SJSA1 (cell line): ENCODE data around the gene ZFHX3. TPM values are rescaled to one million over a fixed set of nuclear protein-coding genes. Genes with fewer than 3 reads are reported as not detected.

Source experiments
- DNase-seq, 2 experiments: peaks; one replicate each; pipeline ENCODE4 v3.0.0-alpha.2; 2015 to 2020; ENCODE audit warnings: low spot score in 2 of 2, low read depth in 1 of 2
- H3K27ac ChIP-seq: fragments of 250-450 bp; sonication (Bioruptor Pico); 2 replicates; pipeline ENCODE4 v1.5.1; 2020; ENCODE audit warnings: mild to moderate bottlenecking, moderate library complexity
- H3K27me3 ChIP-seq: fragments of 250-450 bp; sonication (Bioruptor Pico); replicated peaks from 2 replicates; pipeline ENCODE4 v1.5.1; 2020; ENCODE audit warnings: mild to moderate bottlenecking, moderate library complexity
- H3K36me3 ChIP-seq: fragments of 250-450 bp; sonication (Bioruptor Pico); 2 replicates; pipeline ENCODE4 v1.5.1; 2020; ENCODE audit warnings: mild to moderate bottlenecking
- H3K4me1 ChIP-seq: fragments of 250-450 bp; sonication (Bioruptor Pico); replicated peaks from 2 replicates; pipeline ENCODE4 v1.6.1; 2021; ENCODE audit warnings: mild to moderate bottlenecking
- H3K4me3 ChIP-seq: fragments of 250-450 bp; sonication (Bioruptor Pico); 2 replicates; pipeline ENCODE4 v1.5.1; 2020; ENCODE audit warnings: mild to moderate bottlenecking
- H3K9me3 ChIP-seq: fragments of 250-450 bp; sonication (Bioruptor Pico); replicated peaks from 2 replicates; pipeline ENCODE4 v1.5.1; 2020; ENCODE audit warnings: mild to moderate bottlenecking
- total RNA-seq: library from RNA; depleted of rRNA; stranded (reverse); fragments of >200 nt; shearing (Covaris generic); gene quantifications from 2 replicates; pipeline ENCODE4 v1.2.3, GENCODE V29; 2014

Gene ZFHX3
- total RNA-seq, 1 experiment from 2014 or later, result 2.3 TPM

- H3K4me1 ChIP-seq, result no peaks in the 10 kb centered on the region
- H3K4me3 ChIP-seq, result no peak overlapping the region
- no peaks in the 10 kb centered on the region for H3K36me3 ChIP-seq
- H3K27ac ChIP-seq, result no peak overlapping the region
- H3K9me3 ChIP-seq, result no peaks in the 10 kb centered on the region; the same call in 1 of the 2 replicates
- no peaks in the 10 kb centered on the region for H3K27me3 ChIP-seq
- DNase-seq, result no peak
Measured at GRCh38 chr16:72898216-72898825, 149.6 kb downstream of the ZFHX3 start.

GRCh38 chr16:72897707-72898106, 150.2 kb downstream of the ZFHX3 start:
- H3K4me1 ChIP-seq, result no peaks in the 10 kb centered on the region
- no peak overlapping the region for H3K4me3 ChIP-seq
- no peaks in the 10 kb centered on the region; the same call in 1 of the 2 replicates for H3K9me3 ChIP-seq
- no peak overlapping the region for H3K27ac ChIP-seq
- DNase-seq, result no peak
- H3K36me3 ChIP-seq, result no peaks in the 10 kb centered on the region
- no peaks in the 10 kb centered on the region for H3K27me3 ChIP-seq

- H3K4me1 ChIP-seq, result no peaks in the 10 kb centered on the region
- no peaks in the 10 kb centered on the region; the same call in 1 of the 2 replicates for H3K9me3 ChIP-seq
- H3K36me3 ChIP-seq, result no peaks in the 10 kb centered on the region
- no peak for DNase-seq
- H3K4me3 ChIP-seq, result no peak overlapping the region
- H3K27ac ChIP-seq, result no peak overlapping the region
- H3K27me3 ChIP-seq, result no peaks in the 10 kb centered on the region
Measured at GRCh38 chr16:72896485-72897118, 151.3 kb downstream of the ZFHX3 start.

GRCh38 chr16:72895951-72896350, 152.0 kb downstream of the ZFHX3 start:
- H3K9me3 ChIP-seq, result no peaks in the 10 kb centered on the region; the same call in 1 of the 2 replicates
- no peaks in the 10 kb centered on the region for H3K36me3 ChIP-seq
- no peak overlapping the region for H3K4me3 ChIP-seq
- H3K27me3 ChIP-seq, result no peaks in the 10 kb centered on the region
- H3K27ac ChIP-seq, result no peak overlapping the region
- no peak for DNase-seq
- no peaks in the 10 kb centered on the region for H3K4me1 ChIP-seq

- Histone ChIP-seq H3K4me1 (no peaks in the 10 kb centered on the region), H3K9me3 (no peaks in the 10 kb centered on the region; the same call in 1 of the 2 replicates), H3K36me3 (peaks cover 5% of the 10 kb centered on the region; the same call in 1 of the 2 replicates), H3K27ac (no peak overlapping the region), H3K4me3 (no peak overlapping the region), H3K27me3 (no peaks in the 10 kb centered on the region)
- DNase-seq, result no peak
Measured at GRCh38 chr16:72894293-72895151, 153.4 kb downstream of the ZFHX3 start.

- H3K9me3 ChIP-seq, result no peaks in the 10 kb centered on the region
- no peaks in the 10 kb centered on the region for H3K27me3 ChIP-seq
- H3K4me3 ChIP-seq, result no peak overlapping the region
- no peak for DNase-seq
- H3K4me1 ChIP-seq, result no peaks in the 10 kb centered on the region
- peaks cover 19% of the 10 kb centered on the region for H3K36me3 ChIP-seq
- H3K27ac ChIP-seq, result no peak overlapping the region
Measured at GRCh38 chr16:72891291-72892227, 156.4 kb downstream of the ZFHX3 start.

- no peak overlapping the region for H3K27ac ChIP-seq
- H3K4me1 ChIP-seq, result no peaks in the 10 kb centered on the region
- H3K9me3 ChIP-seq, result no peaks in the 10 kb centered on the region
- peaks cover 22% of the 10 kb centered on the region for H3K36me3 ChIP-seq
- no peaks in the 10 kb centered on the region for H3K27me3 ChIP-seq
- no peak overlapping the region for H3K4me3 ChIP-seq
- no peak for DNase-seq
Measured at GRCh38 chr16:72890587-72890986, 157.3 kb downstream of the ZFHX3 start.

GRCh38 chr16:72889616-72890582, 158.0 kb downstream of the ZFHX3 start:
- DNase-seq, result no peak
- H3K27ac ChIP-seq, result no peak overlapping the region
- H3K36me3 ChIP-seq, result peaks cover 23% of the 10 kb centered on the region
- H3K9me3 ChIP-seq, result no peaks in the 10 kb centered on the region
- H3K27me3 ChIP-seq, result no peaks in the 10 kb centered on the region
- H3K4me1 ChIP-seq, result no peaks in the 10 kb centered on the region
- H3K4me3 ChIP-seq, result no peak overlapping the region

GRCh38 chr16:72887537-72887936, 160.4 kb downstream of the ZFHX3 start:
- no peaks in the 10 kb centered on the region for H3K9me3 ChIP-seq
- H3K4me3 ChIP-seq, result no peak overlapping the region
- H3K27me3 ChIP-seq, result no peaks in the 10 kb centered on the region
- no peaks in the 10 kb centered on the region for H3K4me1 ChIP-seq
- DNase-seq, result no peak
- H3K36me3 ChIP-seq, result peaks cover 23% of the 10 kb centered on the region
- no peak overlapping the region for H3K27ac ChIP-seq

- Histone ChIP-seq H3K36me3 (peaks cover 23% of the 10 kb centered on the region), H3K4me1 (no peaks in the 10 kb centered on the region), H3K27me3 (no peaks in the 10 kb centered on the region), H3K27ac (no peak overlapping the region), H3K4me3 (no peak overlapping the region), H3K9me3 (no peaks in the 10 kb centered on the region)
- no peak for DNase-seq
Measured at GRCh38 chr16:72886346-72886974, 161.5 kb downstream of the ZFHX3 start.

- no peaks in the 10 kb centered on the region for H3K4me1 ChIP-seq
- no peak for DNase-seq
- H3K9me3 ChIP-seq, result no peaks in the 10 kb centered on the region
- H3K36me3 ChIP-seq, result peaks cover 19% of the 10 kb centered on the region
- no peaks in the 10 kb centered on the region for H3K27me3 ChIP-seq
- H3K4me3 ChIP-seq, result no peak overlapping the region
- no peak overlapping the region for H3K27ac ChIP-seq
Measured at GRCh38 chr16:72884573-72884972, 163.4 kb downstream of the ZFHX3 start.

- H3K36me3 ChIP-seq, result peaks cover 17% of the 10 kb centered on the region
- H3K27me3 ChIP-seq, result no peaks in the 10 kb centered on the region
- no peak overlapping the region for H3K27ac ChIP-seq
- no peak for DNase-seq
- H3K4me1 ChIP-seq, result no peaks in the 10 kb centered on the region
- no peaks in the 10 kb centered on the region for H3K9me3 ChIP-seq
- no peak overlapping the region for H3K4me3 ChIP-seq
Measured at GRCh38 chr16:72884037-72884436, 163.9 kb downstream of the ZFHX3 start.
